Body of pancreas (tissue), 4 donors: ENCODE results near the gene OR2A14. TPM values are rescaled to one million over a fixed set of nuclear protein-coding genes. Genes with fewer than 3 reads are reported as not detected.
"Not testable (repeated sequence)": the region's sequence is repeated elsewhere in the genome, so short reads cannot be mapped to it uniquely, and the experiment has no call there.

Experiments
- ATAC-seq: fragments of 150-250 bp; one replicate; pipeline ENCODE4 v1.9.1; 2016
- DNase-seq, 4 donors: peaks; one replicate each; pipeline ENCODE4 v3.0.0-alpha.2; 2019
- H3K27ac ChIP-seq, 4 donors: fragments of 200-600 bp; sonication (generic); 1 replicate in 3 of 4; 2 replicates in 1 of 4; pipeline versions ENCODE4 v1.5.1 to v1.6.1; 2016 to 2019; ENCODE audit warnings: mild to moderate bottlenecking in 1 of 4, mixed read lengths in 1 of 4, moderate library complexity in 1 of 4
- H3K27me3 ChIP-seq, 2 donors: fragments of 200-600 bp; sonication (generic); one replicate each; pipeline ENCODE4 v1.6.0; 2016; ENCODE audit warnings: mild to moderate bottlenecking in 1 of 2
- H3K36me3 ChIP-seq, 2 donors: fragments of 200-600 bp; sonication (generic); replicated peaks in 1 of 2; 2 replicates each; pipeline ENCODE4 v1.5.1; 2016; ENCODE audit warnings: low read depth in 2 of 2; ENCODE audit not compliant: insufficient read depth in 1 of 2
- H3K4me1 ChIP-seq: fragments of 200-600 bp; sonication (generic); one replicate; pipeline ENCODE4 v1.6.0; 2016
- H3K4me3 ChIP-seq, 2 donors: fragments of 200-600 bp; sonication (generic); 1 replicate in 1 of 2; 2 replicates in 1 of 2; pipeline ENCODE4 v1.5.1; 2016 to 2019
- H3K9me3 ChIP-seq, 3 donors: fragments of 200-600 bp; sonication (generic); 1 replicate in 2 of 3; 2 replicates in 1 of 3; pipeline ENCODE4 v1.5.1; 2016
- CTCF ChIP-seq, 7 experiments: fragments of 450-650 bp in 4 of 7; fragments of 200-600 bp in 3 of 7; sonication (generic) in 3 of 7; IDR thresholded peaks; one replicate each; pipeline ENCODE4 v1.5.1; 2016 to 2019; ENCODE audit warnings: antibody characterized with exemption in 7 of 7
- POLR2A ChIP-seq, 3 donors: fragments of 450-650 bp; IDR thresholded peaks; one replicate each; pipeline ENCODE4 v1.6.1; 2016; ENCODE audit warnings: antibody characterized with exemption in 3 of 3, mild to moderate bottlenecking in 2 of 3
- WGBS, 2 donors: methylation state at CpG; one replicate each; pipeline ENCODE4 v1.1.5; 2017; 5-methylcytosine and 5-hydroxymethylcytosine counted together
- intact Hi-C: fragments of 100-400 bp; cut with DNase I; formaldehyde crosslinking; loops from one replicate; pipeline ENCODE4 v1.15.1; 2023
- total RNA-seq, 2 donors: library from RNA; depleted of rRNA; stranded (reverse); fragments of >200 nt; gene quantifications; one replicate each; pipeline ENCODE4 v1.1.0, GENCODE V29; 2016

OR2A14 gene
- total RNA-seq, 2 donors from 2014 or later: not detected

- intact Hi-C loops: no loop called here
- H3K27me3 ChIP-seq: no peaks in the 10 kb centered on the region
- TF ChIP-seq CTCF (IDR thresholded peaks at IDR 0.05): no peak
- no peak for TF ChIP-seq POLR2A (IDR thresholded peaks at IDR 0.05)
- no peak for ATAC-seq
- 84 to 88% methylated on average over 2 of the region's 2 CpGs for WGBS, 2 donors
- no peak within 1 kb of the TSS for H3K4me3 ChIP-seq
- H3K9me3 ChIP-seq: no peaks in the 10 kb centered on the region
- H3K27ac ChIP-seq: no peak within 1 kb of the TSS
- no peaks in the 10 kb centered on the region for H3K4me1 ChIP-seq
- H3K36me3 ChIP-seq: no peaks in the 10 kb centered on the region
- DNase-seq: no peak
These were observed 13.7 kb upstream of the OR2A14 start, which contains the start of gene OR2A2 for GRCh38 chr7:144109283-144109682. TSS of gene OR2A2 (plus strand) at chr7:144109583. CDS start at chr7:144109583, 0 bp downstream.

- intact Hi-C loops: no loop called here
- Histone ChIP-seq H3K9me3 (no peaks in the 10 kb centered on the region), H3K36me3 (no peaks in the 10 kb centered on the region), H3K27ac (no peak overlapping the region), H3K27me3 (no peaks in the 10 kb centered on the region), H3K4me1 (no peaks in the 10 kb centered on the region), H3K4me3 (no peak overlapping the region)
- 68 to 82% methylated on average over 5 of the region's 5 CpGs for WGBS, 2 donors
- DNase-seq (no peak), ATAC-seq (no peak)
- TF ChIP-seq POLR2A (IDR thresholded peaks at IDR 0.05) (no peak), CTCF (IDR thresholded peaks at IDR 0.05) (no peak)
These were observed 12.7 kb upstream of the OR2A14 start for GRCh38 chr7:144110272-144110671.

DNA sequence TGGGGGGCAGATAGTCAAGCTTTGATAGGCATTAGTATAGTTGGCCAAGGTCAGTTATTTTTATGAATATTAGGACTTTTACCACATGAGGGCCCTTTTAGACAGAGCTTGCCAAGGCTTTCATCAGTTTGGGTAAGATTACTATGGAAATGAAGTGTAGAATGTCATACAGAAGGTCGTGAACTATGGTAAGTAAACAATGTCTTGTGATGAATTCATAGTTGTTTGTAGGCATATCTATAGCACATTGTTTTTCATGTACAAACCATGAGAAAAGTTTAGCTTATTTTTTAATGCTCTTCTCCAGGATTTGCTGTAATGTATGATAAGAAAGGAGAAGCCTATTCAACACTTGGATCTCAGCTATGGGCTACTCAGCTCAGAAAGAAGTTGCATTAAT is 9.3 kb upstream of the OR2A14 start:
- WGBS, 2 donors: 11 to 13% methylated on average over 1 of the region's 1 CpG
- no peaks in the 10 kb centered on the region for H3K27me3 ChIP-seq
- TF ChIP-seq CTCF (IDR thresholded peaks at IDR 0.05): no peak
- no peak for TF ChIP-seq POLR2A (IDR thresholded peaks at IDR 0.05)
- no peak overlapping the region for H3K27ac ChIP-seq
- no peaks in the 10 kb centered on the region for H3K9me3 ChIP-seq
- H3K4me3 ChIP-seq: no peak overlapping the region
- no peak for ATAC-seq
- intact Hi-C loops: no loop called here
- H3K36me3 ChIP-seq: no peaks in the 10 kb centered on the region
- no peak for DNase-seq
- H3K4me1 ChIP-seq: no peaks in the 10 kb centered on the region

DNA sequence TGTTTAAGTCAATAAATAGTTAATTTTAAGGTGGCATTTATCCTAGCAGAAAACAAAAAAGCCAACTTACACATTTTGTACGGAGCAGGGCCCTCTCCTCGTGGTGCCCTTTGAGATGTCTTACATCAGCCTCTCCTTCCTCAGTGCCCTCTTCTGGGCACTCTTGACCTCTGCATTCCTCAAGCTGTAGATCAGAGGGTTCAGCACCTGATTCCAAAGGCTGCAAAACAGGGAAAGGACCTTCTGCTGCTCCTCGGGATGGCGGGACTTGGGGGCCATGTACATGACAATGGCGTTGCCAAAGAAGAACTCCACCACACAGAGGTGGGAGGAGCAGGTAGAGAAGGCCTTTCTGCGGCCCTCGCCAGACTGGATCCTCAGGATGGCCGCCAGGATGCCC is 4.6 kb upstream of the OR2A14 start:
- H3K27ac ChIP-seq: no peak overlapping the region
- H3K4me3 ChIP-seq: no peak overlapping the region
- H3K4me1 ChIP-seq: no peaks in the 10 kb centered on the region
- intact Hi-C loops: no loop called here
- TF ChIP-seq POLR2A (IDR thresholded peaks at IDR 0.05) (no peak), CTCF (IDR thresholded peaks at IDR 0.05) (no peak)
- no peaks in the 10 kb centered on the region for H3K27me3 ChIP-seq
- H3K9me3 ChIP-seq: no peaks in the 10 kb centered on the region
- H3K36me3 ChIP-seq: no peaks in the 10 kb centered on the region
- WGBS, 2 donors: 69 to 74% methylated on average over 8 of the region's 8 CpGs
- ATAC-seq (no peak), DNase-seq (no peak)

- Histone ChIP-seq H3K27me3 (no peaks in the 10 kb centered on the region), H3K27ac (no peak overlapping the region), H3K9me3 (no peaks in the 10 kb centered on the region), H3K4me1 (no peaks in the 10 kb centered on the region), H3K36me3 (no peaks in the 10 kb centered on the region), H3K4me3 (no peak overlapping the region)
- no peak for TF ChIP-seq POLR2A (IDR thresholded peaks at IDR 0.05)
- TF ChIP-seq CTCF (IDR thresholded peaks at IDR 0.05): peak; percentile 32 to 80 (median 71)
- WGBS, 2 donors: 26 to 29% methylated on average over 6 of the region's 6 CpGs
- ATAC-seq (peak; percentile 94), DNase-seq (peak; percentile 87 to 96 (median 91))
- intact Hi-C loops: no loop called here
These were observed 4.8 kb downstream of the OR2A14 start for GRCh38 chr7:144127714-144128334.

- intact Hi-C loops, H3K9me3 ChIP-seq, ATAC-seq, H3K36me3 ChIP-seq, DNase-seq, H3K4me1 ChIP-seq, H3K4me3 ChIP-seq, H3K27ac ChIP-seq, H3K27me3 ChIP-seq: not testable (repeated sequence)
- 88 to 89% methylated on average over 9 of the region's 9 CpGs for WGBS, 2 donors
These were observed 6.6 kb downstream of the OR2A14 start for GRCh38 chr7:144129601-144130000.
